HK-2 (cell line): Measurements from ENCODE around the gene BORCS5.

ENCODE experiments used
- DNase-seq: peaks from one replicate; pipeline ENCODE4 v3.0.0-alpha.2; 2018; ENCODE audit not compliant: unreplicated experiment

BORCS5 gene

GRCh38 chr12:12353276-12353675 is 3.6 kb upstream of the BORCS5 start:
- DNase-seq: no peak

GRCh38 chr12:12353807-12354206 is 3.1 kb upstream of the BORCS5 start:
- DNase-seq: no peak

- DNase-seq: no peak
Measured at GRCh38 chr12:12356467-12356895, 397 bp upstream of the BORCS5 start.

- no peak for DNase-seq
Measured at GRCh38 chr12:12357719-12358461, 1.0 kb downstream of the BORCS5 start.

- DNase-seq: no peak
Measured at GRCh38 chr12:12358528-12358927, 1.6 kb downstream of the BORCS5 start.

- DNase-seq: no peak
Measured at GRCh38 chr12:12364787-12365445, 8.0 kb downstream of the BORCS5 start.

GRCh38 chr12:12365446-12365802 is 8.5 kb downstream of the BORCS5 start:
- no peak for DNase-seq

- DNase-seq: no peak
Measured at GRCh38 chr12:12365931-12366431, 9.1 kb downstream of the BORCS5 start.

GRCh38 chr12:12366701-12367481 is 10.0 kb downstream of the BORCS5 start:
- no peak for DNase-seq

GRCh38 chr12:12367482-12367998 is 10.7 kb downstream of the BORCS5 start:
- DNase-seq: no peak

- DNase-seq: no peak
Measured at GRCh38 chr12:12372946-12373722, 16.3 kb downstream of the BORCS5 start.

- DNase-seq: no peak
Measured at GRCh38 chr12:12376646-12377448, 20.0 kb downstream of the BORCS5 start.

- no peak for DNase-seq
Measured at GRCh38 chr12:12378616-12379015, 21.7 kb downstream of the BORCS5 start.

- no peak for DNase-seq
Measured at GRCh38 chr12:12379831-12380730, 23.2 kb downstream of the BORCS5 start.

- no peak for DNase-seq
Measured at GRCh38 chr12:12380949-12381593, 24.2 kb downstream of the BORCS5 start.

GRCh38 chr12:12381982-12382381 is 25.1 kb downstream of the BORCS5 start:
- no peak for DNase-seq

- no peak for DNase-seq
Measured at GRCh38 chr12:12384571-12385340, 27.9 kb downstream of the BORCS5 start.

GRCh38 chr12:12387501-12387900 is 30.6 kb downstream of the BORCS5 start:
- DNase-seq: no peak
